ENCODE results near the gene CCNH.

The CCNH gene

GRCh38 chr5:87403409-87403808 is 9.3 kb downstream of the CCNH start:
- DNase-seq (ENCODE audit: low read depth), result no peak

DNA sequence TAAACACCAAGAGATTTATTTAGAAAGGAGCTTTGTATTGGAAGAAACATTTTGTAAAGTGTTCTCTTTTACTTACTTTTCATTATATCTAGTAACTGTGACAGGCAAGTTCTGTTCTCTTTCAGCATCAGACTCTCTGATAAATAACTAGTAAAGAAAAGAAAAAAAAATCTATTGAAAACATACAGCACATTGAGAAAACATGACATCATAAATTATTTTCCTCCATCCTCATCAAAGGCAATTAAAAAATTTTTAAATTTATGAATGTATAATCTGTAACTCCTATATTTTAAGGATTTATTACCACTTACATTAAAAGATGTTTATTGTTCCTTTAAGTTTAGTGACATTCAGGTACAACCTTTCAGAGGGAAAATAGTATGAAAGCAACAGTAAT is 11.1 kb downstream of the CCNH start:
- DNase-seq (ENCODE audit: low read depth), result no peak

DNA sequence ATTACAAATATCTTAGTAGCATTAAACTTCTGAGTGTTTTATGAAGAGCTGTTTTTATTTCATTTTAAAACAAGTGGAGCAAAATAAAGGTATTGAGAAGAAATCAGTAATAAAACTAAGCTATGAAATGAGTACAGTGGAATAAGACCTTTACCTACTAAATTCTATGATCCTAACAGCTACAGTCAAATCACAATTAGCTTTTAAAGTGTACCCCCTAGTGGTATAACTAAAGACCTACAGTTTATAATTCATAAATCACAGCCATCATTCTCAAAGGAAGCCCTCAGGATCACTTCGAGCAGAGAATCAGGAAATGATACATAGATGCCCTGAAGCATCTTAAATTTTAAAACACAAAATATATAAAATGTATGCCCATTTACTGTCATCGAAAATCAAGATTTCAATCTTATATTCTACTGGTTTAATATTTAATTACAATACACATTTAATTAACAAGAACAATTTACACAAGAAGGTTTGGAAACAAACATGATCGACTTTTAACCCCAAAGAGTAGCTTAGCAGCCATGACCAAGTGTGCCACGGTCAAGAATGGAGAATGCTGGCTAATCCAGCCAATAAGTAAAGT is 12.3 kb downstream of the CCNH start:
- DNase-seq (ENCODE audit: low read depth), result no peak

DNA sequence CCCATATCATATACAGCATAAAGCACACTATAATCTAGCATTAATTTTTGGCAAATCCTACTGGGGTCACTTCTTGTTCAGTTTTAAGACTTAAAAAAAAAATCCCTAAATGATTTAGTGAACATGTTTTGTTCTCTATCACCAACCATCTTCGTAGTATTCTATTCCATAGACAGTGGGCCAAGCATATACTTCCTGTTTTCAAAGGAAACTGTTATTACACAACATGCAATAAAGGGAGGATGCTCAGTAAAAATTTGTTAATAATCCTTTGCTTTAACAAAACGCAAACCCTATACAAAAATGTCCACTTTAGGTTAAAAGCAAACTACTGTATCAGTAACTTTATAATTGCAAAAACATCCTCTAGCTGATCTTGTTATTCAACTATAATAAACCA is 13.0 kb downstream of the CCNH start:
- DNase-seq (ENCODE audit: low read depth), result no peak

- no peak for DNase-seq (ENCODE audit: low read depth)
Observed at GRCh38 chr5:87398981-87399614, 13.6 kb downstream of the CCNH start.

GRCh38 chr5:87394411-87395165 is 18.1 kb downstream of the CCNH start:
- DNase-seq (ENCODE audit: low read depth), result no peak

- DNase-seq (ENCODE audit: low read depth), result no peak
Observed at GRCh38 chr5:87393331-87393730, 19.4 kb downstream of the CCNH start.

DNA sequence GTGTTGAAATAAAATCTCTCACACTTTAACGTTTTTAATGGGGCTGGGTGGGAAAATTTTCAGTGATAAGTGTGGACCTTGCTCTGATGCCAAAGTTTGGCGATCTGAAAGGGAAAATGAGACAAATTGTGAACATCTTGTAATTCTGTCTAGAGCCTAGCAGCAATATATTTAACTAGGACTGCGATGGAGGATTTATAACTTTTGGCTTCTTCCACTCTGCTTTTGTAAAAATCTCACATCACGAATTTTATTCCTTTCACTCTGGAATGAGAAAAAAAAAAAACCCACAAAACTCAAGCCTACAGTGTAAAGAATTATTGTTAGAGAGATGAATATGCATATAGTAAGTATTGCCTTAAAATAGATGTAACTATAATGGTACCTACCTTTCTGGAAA is 19.9 kb downstream of the CCNH start:
- no peak for DNase-seq (ENCODE audit: low read depth)

- DNase-seq (ENCODE audit: low read depth), result no peak
Observed at GRCh38 chr5:87392170-87392569, 20.6 kb downstream of the CCNH start.

DNA sequence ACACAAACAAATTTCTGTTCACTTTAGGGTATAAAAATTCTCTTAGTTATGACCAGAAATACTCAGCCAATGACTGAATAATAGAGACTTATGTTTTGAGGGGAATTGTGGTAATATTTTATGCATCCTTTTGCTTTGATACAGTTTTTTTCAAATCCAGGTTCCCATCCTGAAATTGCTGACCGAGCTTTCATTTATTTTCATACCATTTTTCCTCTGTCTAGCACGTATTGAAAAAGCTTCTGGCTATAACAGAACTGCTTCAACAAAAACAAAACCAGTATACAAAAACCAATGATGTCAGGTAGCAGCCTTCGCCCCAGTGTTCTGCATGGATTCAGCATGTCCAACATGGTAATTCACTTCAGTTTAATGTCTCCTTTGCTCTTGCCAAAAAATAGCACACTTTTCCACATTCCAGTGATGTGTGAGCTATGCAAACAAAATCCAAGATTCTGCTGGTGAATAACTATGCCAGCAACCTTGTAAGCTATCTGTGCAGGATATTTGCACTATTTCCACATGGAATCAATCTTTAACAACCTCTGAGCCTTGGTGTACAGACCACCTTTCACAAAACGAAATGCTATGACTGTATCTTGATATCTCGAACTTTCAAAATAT is 22.0 kb downstream of the CCNH start:
- DNase-seq (ENCODE audit: low read depth), result no peak

DNA sequence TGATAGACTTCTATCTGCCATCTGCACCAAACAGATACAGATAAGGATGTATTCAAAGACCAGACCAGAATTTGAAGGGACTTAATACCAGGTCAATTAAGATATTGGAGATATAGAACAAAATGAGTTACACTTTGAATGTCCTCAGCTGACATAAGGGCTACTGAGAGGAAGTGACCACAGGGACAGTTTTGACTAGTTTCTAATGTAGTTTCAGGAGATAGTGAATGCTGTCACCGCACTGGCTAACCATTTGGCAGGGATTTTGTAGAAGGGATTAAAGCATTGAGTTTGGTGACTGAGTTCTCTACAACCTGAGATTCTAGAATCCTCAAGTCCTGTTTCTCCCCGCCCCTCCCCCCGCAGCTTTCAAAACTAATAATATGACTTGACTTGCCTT is 22.7 kb downstream of the CCNH start:
- no peak for DNase-seq (ENCODE audit: low read depth)

GRCh38 chr5:87389296-87390034 is 23.3 kb downstream of the CCNH start:
- no peak for DNase-seq (ENCODE audit: low read depth)

GRCh38 chr5:87388129-87388528 is 24.6 kb downstream of the CCNH start:
- no peak for DNase-seq (ENCODE audit: low read depth)

DNA sequence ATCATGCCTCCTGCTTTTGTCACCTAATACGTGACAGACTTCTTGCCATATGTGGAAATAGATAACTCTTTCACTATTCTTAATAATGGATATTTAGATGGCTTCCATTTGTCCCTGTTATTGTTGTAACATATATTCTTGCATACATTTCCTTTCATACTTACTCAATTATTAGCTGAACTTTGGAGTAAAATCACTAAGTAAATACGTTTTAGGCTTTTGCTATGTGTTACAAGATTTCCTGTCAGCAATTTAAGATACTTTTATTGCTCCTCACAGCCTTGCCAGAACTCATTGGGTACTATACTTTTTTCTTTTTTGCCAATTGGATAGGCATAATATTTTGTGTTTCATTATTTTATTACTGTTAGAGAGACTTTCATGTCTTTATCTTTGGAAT is 26.9 kb downstream of the CCNH start:
- no peak for DNase-seq (ENCODE audit: low read depth)

DNA sequence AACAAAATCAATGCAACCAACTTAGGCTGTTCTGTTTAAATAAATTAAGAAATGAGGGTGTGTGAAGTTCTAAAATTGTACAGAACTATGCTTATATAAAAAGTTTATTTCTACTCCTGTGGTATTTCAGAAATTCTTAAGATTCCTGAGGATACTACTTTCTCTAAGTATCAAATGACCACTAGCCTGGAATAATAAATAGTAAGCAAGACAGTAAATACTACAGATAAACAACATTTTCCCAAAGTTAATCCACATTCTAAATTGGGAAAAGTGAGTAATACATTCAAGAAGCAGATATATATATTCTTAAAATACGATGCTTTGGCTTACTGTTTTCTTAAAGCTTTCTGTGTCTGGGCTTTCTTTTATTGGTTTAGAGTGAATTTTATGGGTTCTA is 29.5 kb downstream of the CCNH start:
- DNase-seq (ENCODE audit: low read depth), result no peak

GRCh38 chr5:87382224-87382623 is 30.5 kb downstream of the CCNH start:
- no peak for DNase-seq (ENCODE audit: low read depth)

- no peak for DNase-seq (ENCODE audit: low read depth)
Observed at GRCh38 chr5:87372705-87373104, 40.0 kb downstream of the CCNH start.

GRCh38 chr5:87369431-87369830 is 43.3 kb downstream of the CCNH start:
- DNase-seq (ENCODE audit: low read depth), result no peak

GRCh38 chr5:87368601-87369000 is 44.1 kb downstream of the CCNH start:
- DNase-seq (ENCODE audit: low read depth), result no peak

- DNase-seq (ENCODE audit: low read depth), result no peak
Observed at GRCh38 chr5:87367243-87367642, 45.5 kb downstream of the CCNH start.

DNA sequence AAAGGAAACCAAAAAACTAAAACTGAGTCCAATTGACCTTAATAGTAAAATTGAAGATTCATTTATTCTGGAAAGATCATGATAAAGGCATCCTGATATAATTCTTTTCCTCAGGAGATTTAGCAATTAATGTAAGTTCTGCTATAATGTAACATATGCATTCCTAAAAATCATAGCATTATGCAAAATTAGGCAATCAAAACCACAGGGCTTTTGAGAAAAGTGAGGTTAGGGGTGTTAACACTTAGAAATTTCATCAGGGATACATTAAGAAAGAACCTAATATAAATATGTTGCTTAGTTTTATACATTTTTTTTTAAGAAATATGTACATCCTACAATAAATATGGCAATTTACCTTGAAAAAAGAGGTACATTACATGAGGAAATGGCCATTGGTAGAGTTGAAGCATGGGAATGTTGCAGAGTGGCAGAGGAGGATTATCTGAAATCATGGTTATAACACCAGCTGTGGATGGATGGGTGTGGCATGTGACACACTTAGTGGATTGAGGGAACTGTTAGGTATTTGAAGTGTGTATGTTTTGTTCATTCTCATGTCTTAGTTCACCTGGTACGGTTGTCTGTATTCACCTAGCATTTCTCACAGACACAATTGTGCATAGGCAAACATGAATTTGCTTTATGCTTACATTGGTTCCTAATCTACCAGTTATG is 51.1 kb downstream of the CCNH start:
- DNase-seq (ENCODE audit: low read depth), result no peak

GRCh38 chr5:87361031-87361445 is 51.7 kb downstream of the CCNH start:
- DNase-seq (ENCODE audit: low read depth), result no peak

Data from activated T-helper 1 cell treated with Interleukin-2 at 50 U/mL for 16 hours (primary cell).